HG02642 (cell line): ENCODE results near the gene NAT10.

ENCODE experiments used
- ATAC-seq: cut with Tn5 transposase; IDR thresholded peaks from one replicate; pipeline ENCODE4 v1.9.1; 2021; ENCODE audit warnings: mild to moderate bottlenecking; ENCODE audit not compliant: unreplicated experiment, poor library complexity

The NAT10 gene

GRCh38 chr11:34147581-34147980 lies 42.2 kb downstream of the NAT10 start:
- ATAC-seq: no peak

DNA sequence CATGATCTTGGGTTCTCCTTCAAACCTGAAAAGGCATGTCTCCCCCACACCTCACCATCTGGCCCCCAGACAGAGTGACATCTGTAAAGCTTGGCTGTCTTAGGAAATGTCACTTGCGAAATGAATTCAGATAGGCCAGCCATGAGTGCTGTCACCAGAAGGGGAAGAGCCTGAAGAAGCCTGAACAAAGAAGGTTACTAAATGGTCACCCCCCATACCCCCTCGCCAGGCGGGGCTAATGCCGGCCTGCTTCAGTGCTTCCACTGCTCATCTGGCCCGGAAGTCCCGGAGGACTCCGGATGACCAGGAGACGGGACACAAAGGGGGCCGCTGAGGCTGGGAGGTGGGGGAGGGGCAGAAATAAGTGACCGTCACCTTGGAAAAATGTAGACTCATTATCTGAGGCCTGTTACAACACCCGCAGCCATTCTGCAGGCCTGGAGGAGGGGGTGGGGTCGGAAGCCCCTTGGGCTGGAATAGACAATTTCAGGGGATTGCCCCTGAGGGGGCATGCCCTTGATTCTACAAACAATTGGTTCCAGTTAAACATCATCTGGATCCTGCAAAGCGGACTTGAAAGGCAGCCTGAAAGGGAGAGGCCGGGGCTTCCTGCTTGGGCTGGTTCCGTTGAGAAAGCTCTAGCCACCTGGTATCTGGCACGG lies 43.2 kb downstream of the NAT10 start:
- ATAC-seq: no peak

- ATAC-seq: no peak
Measured at GRCh38 chr11:34149274-34149673, 43.8 kb downstream of the NAT10 start.

DNA sequence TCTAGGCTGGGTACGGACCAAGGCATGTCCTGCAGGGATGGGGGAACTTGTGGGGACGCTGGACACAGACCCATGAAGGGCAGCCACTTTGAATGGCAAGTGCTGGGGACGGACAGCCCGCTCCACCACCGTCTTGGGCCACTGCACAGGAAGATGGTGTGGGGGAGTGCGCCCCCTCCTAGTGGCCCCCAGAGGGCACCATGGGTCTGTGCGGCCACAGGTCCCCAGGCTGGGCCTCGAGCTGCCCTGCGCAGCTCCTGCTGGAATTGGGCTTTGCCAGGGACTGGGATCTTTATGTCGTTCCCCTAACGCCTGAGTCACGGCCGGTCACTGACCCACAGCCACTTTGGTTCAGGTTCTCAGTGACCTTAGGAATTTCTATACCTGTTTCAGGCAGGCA lies 44.4 kb downstream of the NAT10 start:
- no peak for ATAC-seq

- no peak for ATAC-seq
Measured at GRCh38 chr11:34150494-34151151, 45.2 kb downstream of the NAT10 start.

DNA sequence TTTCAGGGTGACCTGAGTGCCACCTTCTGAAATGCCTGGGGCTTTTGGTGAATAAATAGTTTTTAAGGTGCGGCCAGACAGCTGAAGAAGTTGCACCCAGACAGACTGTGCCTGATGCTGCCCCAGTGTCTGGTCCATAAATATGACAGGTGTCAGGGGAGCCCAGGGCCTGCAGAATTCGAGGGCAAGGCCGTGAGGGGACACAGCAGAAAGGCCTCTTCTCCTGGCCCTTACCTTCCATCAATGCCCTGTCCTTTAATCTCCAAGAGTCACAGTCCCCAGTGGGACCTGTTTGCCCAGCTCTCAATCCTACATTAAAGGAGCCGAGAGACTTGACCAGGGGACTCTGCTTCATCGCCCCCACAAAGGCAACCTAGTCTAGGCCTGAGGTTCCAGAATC lies 45.7 kb downstream of the NAT10 start:
- ATAC-seq: no peak

DNA sequence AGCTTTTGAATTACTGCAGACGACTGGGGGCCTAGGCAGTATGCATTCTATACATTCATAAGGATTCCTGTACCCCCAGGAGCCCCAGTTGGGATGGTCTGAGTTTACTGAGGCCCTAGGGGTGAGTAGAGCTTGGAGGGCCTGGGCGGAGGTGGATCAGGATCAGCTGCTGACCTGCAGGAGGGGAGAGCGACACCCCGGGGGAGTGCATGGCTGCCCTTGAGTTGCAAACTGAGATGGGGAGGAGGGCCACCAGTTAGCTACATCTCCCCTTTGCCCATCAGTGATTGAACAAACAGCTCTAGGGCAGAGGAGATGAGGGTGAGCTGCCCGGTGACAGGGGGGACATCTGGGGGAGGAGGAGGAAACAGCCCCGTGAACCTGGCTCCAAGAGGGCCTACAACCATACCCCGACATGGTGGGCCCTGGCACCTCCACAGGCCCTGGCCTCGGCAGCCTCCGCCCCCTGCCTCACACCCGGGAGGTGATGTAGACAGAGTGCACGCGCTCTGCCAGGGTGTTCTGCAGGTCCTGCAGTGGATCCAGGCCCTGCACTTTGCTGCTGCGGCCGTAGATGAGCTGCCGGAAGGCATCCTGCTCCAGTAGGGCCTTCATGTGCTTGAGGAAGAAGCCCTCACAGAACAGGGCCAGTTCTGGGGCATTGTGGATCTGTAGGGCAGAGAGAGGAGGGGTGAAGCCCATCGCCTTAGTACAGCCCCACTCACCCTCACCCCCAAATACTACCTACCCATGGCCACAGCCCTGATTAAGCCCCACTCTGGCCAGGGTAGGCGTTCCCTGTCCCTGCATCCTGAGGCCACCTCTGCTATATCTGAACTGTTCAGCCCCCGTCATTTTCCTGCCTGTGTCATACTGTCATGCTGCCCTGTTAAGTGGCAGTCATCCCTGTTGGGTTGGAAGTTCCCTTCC lies 46.8 kb downstream of the NAT10 start:
- ATAC-seq: no peak

GRCh38 chr11:34154059-34154875 lies 48.8 kb downstream of the NAT10 start:
- ATAC-seq: peak; percentile 77

- ATAC-seq: no peak
Measured at GRCh38 chr11:34155057-34155756, 49.8 kb downstream of the NAT10 start.

GRCh38 chr11:34155757-34156062 lies 50.3 kb downstream of the NAT10 start:
- no peak for ATAC-seq

- no peak for ATAC-seq
Measured at GRCh38 chr11:34157163-34157562, 51.7 kb downstream of the NAT10 start.

- ATAC-seq: no peak
Measured at GRCh38 chr11:34158661-34159060, 53.2 kb downstream of the NAT10 start.

- no peak for ATAC-seq
Measured at GRCh38 chr11:34160049-34160721, 54.8 kb downstream of the NAT10 start.

GRCh38 chr11:34160791-34161190 lies 55.4 kb downstream of the NAT10 start:
- ATAC-seq: no peak

- no peak for ATAC-seq
Measured at GRCh38 chr11:34161361-34161760, 55.9 kb downstream of the NAT10 start.

DNA sequence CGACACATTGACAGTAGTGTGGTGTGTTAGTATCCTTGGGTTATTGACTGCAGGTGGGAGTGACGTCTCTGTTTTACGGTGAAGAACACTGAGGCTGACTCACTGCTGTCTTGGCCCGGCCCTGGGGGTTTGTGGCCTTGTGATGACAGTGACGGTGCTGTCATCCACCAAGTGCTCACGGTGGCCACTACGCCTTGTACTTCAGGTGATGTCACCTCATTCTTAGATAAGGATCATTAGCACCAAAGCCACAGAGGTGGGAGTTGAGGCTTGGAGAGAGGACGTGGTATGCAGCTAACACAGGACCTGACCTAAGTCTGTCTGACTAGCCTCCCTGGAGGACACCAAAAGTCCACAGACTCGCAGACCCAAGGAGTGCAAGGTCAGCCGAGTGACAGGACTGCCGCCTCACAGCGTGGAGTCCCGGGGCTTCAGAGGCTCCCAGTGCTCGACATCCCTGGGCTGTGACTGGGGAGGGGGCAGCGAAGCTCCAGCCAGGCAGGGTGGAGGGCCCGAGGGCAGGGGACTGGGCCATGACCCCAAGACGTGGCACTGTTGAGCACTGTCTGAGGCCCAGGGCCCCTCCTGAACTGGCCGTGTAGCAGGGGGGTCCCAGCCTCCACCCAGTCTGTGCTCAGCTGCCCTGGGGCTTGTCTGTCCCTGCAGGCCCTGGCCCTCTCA lies 56.5 kb downstream of the NAT10 start:
- ATAC-seq: no peak

DNA sequence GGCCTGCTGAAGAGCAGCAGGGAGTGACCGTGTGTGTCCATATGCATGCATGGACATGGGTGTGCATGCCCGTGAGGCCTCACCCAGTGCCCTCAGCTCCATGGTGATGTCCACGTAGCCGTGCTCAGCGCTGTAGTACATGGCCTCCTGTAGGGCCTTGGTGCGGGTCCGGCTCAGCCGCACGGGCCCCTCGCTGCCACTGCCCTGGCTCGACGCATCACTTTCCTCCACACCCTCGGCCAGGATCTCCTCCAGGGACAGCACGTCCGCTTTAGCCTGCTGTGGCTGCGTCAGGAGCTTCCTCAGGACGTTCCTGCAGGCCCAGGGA lies 57.0 kb downstream of the NAT10 start:
- ATAC-seq: no peak

DNA sequence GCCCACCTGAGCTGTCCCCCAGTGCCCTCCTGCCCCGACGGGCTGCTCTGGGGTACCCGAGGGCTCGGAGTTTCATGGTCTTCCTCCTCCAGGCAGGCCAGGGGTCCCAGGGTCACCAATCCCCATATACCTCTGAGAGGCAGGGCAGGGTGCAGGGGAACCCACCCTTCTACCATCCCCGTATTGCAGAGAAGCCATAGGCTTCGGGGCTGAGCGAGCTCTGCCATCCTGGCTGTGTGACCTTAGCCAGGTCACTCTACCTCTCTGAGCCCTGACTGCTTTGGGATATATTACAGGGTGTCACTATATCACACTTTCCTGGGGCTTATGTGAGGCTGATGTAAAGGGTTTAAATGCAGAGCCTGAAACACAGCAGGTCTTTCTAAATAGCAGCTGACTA lies 57.4 kb downstream of the NAT10 start:
- ATAC-seq: no peak

- no peak for ATAC-seq
Measured at GRCh38 chr11:34165121-34165520, 59.7 kb downstream of the NAT10 start.
